Activated CD4-positive, CD25-positive, alpha-beta regulatory T cell (primary cell): ENCODE results near the gene EMC6.

ENCODE experiments used
- DNase-seq, 4 experiments: peaks; one replicate each; lab custom pipeline; 2025; lab: John Stamatoyannopoulos, UW

Gene EMC6

GRCh38 chr17:3668279-3669084, at the start of gene EMC6, which contains the start of gene TAX1BP3:
EMC6 (plus strand) TSS chr17:3668812; CDS start chr17:3669147, 335 bp downstream.
TAX1BP3 (minus strand) TSS chr17:3668578; CDS start chr17:3668526, 52 bp downstream.
- DNase-seq: peak; percentile 95 to 98 (median 97)

GRCh38 chr17:3621146-3621720, 47.4 kb upstream of the EMC6 start:
- DNase-seq: no peak

GRCh38 chr17:3622977-3623594, 45.5 kb upstream of the EMC6 start:
- no peak for DNase-seq

DNA sequence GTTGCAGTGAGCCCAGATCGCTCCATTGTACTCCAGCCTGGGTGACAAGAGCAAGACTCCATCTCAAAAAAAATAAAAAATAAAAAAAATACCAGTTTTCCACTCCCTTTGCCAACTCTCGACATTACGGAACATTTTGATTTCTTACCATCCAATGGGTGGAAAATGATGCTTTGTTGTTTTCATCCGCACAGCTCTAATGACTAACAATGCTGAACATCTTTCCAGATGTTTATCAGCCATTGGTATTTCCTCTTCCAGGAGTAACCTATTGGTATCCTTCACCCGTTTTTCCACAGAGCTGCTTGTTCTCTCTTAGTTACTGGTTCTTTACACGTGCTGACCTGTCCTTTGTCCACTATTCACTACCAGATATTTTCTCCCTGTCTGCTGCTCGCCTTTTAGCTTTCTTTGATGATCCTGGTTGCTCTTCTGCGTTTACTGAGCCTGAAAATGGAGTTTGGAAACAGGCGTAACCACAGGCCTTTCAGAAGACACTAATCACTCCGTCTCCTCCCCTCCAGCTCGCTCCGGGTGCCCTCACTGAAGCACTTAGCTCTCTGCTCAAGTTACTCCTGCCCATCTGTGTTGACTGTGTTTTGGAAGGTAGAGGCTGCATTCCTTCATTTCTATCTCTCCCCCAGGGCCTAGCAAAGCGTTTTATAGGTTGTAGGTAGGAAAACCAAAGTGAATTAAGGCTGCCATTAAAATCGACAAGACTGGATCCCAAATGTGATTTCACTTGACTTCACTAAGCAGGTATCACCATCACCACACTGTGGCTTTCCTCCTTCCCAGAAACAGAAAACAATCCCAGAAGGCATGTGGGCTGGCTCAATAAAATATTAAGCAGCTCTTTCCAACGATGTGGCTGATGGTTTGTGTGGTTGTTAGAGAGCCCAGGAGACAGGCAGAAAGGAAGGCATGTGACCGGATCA, 41.5 kb upstream of the EMC6 start:
- DNase-seq: no peak

DNA sequence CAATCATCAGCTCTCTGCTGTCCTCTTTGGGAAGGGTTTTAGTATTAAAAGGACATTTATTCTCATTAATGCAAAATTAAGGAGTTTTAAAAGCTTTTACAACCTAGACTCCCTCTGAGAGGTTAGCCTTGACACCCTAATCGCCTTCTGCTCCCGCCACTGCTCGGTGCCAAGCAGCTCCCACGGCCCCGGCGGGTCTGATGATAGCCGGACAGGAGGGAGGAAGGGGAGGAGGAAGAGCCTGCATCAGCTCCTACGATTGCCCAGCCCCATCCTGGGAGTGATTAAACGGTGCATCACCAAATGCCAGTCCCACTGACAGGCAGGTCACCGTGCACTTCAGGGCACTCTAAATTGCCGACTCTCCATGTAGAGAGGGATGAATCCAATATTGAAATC, 40.8 kb upstream of the EMC6 start:
- DNase-seq: no peak

DNA sequence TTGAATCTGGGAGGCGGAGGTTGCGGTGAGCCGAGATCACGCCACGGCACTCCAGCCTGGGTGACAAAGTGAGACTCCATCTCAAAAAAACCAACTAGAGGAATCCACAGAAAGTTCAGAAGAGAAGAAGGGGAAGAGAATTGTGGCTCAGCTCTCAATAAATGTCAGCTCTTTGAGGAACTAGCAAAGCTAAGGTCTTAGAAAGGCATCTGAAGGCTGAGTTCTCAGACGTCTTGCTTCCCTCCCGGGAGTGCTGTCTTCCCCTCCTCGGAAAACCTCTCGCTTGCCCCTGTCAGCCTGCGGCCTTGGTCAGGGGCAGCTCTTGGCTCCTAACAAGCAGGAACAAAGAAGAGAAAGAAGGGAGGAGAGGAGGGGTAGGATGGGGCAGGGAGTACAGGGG, 37.8 kb upstream of the EMC6 start:
- no peak for DNase-seq

DNA sequence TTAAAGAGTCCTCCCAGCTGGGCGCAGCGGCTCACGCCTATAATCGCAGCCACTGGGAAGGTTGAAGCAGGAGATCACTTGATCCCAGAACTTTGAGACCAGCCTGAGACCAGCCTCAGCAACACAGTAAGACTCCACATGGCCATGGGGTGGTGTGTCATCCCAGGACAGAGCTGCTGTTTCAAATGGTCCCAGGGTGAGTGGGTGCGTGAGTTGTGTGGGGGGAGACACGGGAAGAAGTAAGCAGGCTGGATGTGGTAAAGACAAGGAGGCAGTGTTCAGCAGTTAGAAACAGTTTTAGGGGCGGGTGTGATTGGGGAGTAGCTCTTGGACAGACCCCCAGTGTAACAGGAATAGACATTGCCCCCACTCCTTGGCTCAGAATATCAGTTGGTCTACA, 36.3 kb upstream of the EMC6 start:
- no peak for DNase-seq

- no peak for DNase-seq
Measured at GRCh38 chr17:3635474-3636153, 33.0 kb upstream of the EMC6 start.

GRCh38 chr17:3636154-3636907, 32.3 kb upstream of the EMC6 start, which contains the start of the genes CTNS and SHPK:
CTNS (plus strand) TSS chr17:3636760; CDS start chr17:3640207, 3,447 bp downstream.
SHPK (minus strand) TSS chr17:3636250; CDS start chr17:3636219, 31 bp downstream.
- DNase-seq: peak; percentile 90 to 92 (median 90)

GRCh38 chr17:3636908-3637373, 31.7 kb upstream of the EMC6 start:
- DNase-seq: no peak

GRCh38 chr17:3639981-3640596, 28.5 kb upstream of the EMC6 start:
- DNase-seq: no peak

DNA sequence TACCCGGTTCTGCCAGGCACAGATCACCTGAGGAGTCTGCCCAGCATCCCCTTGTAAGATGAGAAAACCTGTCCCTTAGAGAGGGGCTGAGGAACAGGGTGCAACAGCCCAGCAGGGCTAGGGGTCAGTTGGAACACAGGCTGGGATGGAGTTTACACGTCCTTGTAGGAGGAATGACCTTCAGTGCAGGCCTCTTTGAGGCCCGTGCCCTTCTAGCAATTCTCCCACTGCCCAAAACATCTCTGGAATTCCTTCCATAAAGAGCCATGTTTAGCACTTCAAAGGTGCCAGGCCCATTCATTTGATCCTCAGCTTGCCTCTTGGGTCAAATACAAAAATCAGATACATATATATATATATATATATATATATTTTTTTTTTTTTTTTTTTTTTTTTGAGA, 27.6 kb upstream of the EMC6 start:
- DNase-seq: no peak

DNA sequence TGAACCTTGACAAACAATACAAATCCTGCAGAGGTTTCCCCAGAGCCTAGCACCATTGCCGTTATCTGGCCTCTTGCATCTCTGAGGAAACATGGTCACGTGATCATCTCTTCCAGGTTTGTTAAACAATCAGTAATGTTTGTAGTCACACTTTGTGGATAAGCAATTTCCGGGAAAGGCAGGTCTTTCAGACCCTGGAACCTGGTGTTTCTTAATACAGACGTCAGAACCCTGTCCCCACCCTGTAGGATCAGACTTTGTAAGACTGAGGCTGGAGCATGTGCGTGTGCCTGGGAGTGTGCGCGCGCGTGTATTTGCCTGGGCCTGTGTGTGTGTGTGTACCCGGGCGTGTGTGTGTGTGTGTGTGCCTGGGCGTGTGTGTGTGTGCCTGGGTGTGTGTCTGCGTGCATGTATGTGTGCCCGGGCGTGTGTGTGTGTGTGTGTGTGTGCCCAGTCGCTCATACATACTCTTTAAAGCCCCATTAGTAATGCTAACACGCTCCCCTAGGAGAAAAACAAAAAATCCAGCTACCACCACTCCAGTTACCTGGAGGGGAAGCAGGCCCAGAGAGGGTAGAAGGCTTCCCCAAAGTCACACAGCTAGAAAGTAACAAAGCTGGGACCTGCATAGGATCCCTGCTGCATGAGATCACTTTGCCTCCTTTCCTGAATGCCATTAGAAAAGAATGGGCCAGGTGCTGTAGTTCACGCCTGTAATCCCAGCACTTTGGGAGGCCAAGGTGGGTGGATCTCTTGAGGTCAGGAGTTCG, 26.7 kb upstream of the EMC6 start:
- no peak for DNase-seq

DNA sequence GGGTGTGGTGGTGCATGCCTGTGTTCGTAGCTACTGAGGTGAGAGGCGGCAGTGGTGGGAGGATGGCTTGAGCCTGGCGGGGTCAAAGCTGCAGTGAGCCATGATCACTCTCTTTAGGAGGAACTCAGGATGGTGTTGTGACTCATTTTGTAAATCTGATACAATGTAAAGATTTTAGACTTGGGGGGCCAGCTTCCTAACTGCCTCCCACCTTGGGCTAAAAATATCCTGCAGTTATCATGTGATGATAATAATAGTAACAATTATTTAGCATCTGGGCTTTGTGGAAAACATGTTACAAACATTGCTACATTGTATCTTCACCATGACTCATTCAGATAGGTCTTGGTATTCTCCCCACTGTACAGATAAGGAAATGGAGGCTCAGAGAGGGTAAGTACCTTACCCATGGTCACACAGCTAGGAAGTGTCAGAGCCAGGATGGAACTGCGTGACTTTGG, 24.7 kb upstream of the EMC6 start:
- no peak for DNase-seq

- DNase-seq: no peak
Measured at GRCh38 chr17:3645310-3645709, 23.3 kb upstream of the EMC6 start.

DNA sequence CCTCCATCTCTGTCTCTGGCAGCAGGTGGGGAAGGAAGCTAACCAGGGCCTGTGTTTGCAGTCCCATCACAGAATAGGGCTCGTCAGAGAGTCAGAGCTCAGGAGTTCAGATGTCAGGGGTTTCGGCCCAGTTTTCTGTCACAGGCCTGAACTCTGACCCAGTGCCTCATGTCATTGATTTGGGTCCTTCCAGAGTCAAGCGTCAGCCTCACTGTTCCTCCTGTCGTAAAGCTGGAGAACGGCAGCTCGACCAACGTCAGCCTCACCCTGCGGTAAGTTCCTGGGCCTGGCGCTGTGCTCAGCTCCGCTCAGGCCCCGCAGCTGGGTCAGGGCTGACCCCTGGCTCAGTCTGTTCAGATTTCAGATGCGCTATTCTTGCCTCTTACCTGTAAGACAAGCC, 21.4 kb upstream of the EMC6 start:
- DNase-seq: no peak

DNA sequence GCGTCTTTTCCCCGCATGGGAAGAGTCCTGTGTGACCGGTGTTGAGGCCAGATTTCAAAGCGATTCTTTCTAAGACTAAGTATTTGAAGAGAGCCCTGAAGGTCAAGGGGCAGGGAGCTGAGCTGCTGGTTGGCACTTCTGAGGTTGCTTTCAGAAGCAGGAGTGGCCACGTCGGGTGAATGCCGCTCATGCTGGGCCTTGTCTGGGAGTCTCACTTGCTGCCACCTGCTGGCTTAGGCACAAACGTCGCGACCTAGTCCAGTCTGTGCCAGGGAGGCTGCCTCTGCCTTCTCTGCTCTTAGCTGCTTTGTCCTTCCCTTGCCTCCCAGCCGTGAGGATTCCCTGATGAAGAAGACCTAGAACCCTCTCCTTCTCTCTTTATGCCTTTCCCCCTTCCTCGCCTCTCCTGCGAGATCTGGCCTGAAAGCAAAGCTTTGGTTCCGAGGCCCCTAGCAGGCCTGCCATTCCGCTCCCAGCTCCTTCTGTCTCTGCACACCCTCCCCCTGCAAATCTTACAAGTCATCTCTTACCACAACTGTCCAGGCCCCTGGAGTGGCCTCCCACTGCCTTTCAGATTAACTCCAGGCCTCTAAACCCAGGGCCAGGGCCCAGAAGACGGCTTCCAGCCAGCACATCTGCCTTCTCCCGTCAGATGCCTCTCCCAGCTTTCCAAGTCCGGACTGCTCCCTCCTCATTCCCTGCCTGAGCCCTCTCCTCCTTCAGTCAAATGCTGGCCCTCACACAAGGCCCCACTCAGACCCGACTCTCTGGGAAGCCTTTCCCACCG, 20.6 kb upstream of the EMC6 start:
- peak in 1 of 4 experiments; percentile 11 for DNase-seq

GRCh38 chr17:3655766-3656165, 12.8 kb upstream of the EMC6 start:
- no peak for DNase-seq
